Parathyroid adenoma (tissue), 2 donors: ENCODE measurements around the gene PGR.
"Not testable (repeated sequence)": the region's sequence is repeated elsewhere in the genome, so short reads cannot be mapped to it uniquely, and the experiment has no call there.

Experiments
- H2AFZ ChIP-seq: fragments of 300-600 bp; sonication (generic); one replicate; pipeline ENCODE4 v1.7.0; 2017; ENCODE audit warnings: antibody characterized with exemption, mild to moderate bottlenecking
- H3K27ac ChIP-seq: fragments of 300-600 bp; sonication (generic); one replicate; pipeline ENCODE4 v1.7.0; 2017
- H3K27me3 ChIP-seq: fragments of 300-600 bp; sonication (generic); one replicate; pipeline ENCODE4 v1.7.0; 2017; ENCODE audit warnings: low read length; ENCODE audit not compliant: control insufficient read depth, insufficient read depth
- H3K36me3 ChIP-seq: fragments of 300-600 bp; sonication (generic); one replicate; pipeline ENCODE4 v1.7.0; 2017; ENCODE audit warnings: low read length; ENCODE audit not compliant: control insufficient read depth, insufficient read depth
- H3K4me1 ChIP-seq: fragments of 300-600 bp; sonication (generic); one replicate; pipeline ENCODE4 v1.7.0; 2017; ENCODE audit warnings: control low read depth
- H3K4me2 ChIP-seq: fragments of 300-600 bp; sonication (generic); one replicate; pipeline ENCODE4 v1.7.0; 2017; ENCODE audit warnings: low read length
- H3K4me3 ChIP-seq: fragments of 300-600 bp; sonication (generic); one replicate; pipeline ENCODE4 v1.7.0; 2017; ENCODE audit warnings: low read depth, low read length
- H3K79me2 ChIP-seq: fragments of 300-600 bp; sonication (generic); one replicate; pipeline ENCODE4 v1.7.0; 2017; ENCODE audit warnings: control low read depth
- H3K9ac ChIP-seq: fragments of 300-600 bp; sonication (generic); one replicate; pipeline ENCODE4 v1.7.0; 2017; ENCODE audit warnings: mild to moderate bottlenecking
- H3K9me3 ChIP-seq: fragments of 300-600 bp; sonication (generic); one replicate; pipeline ENCODE4 v1.7.0; 2017; ENCODE audit warnings: low read length; ENCODE audit not compliant: control insufficient read depth
- TF ChIP-seq, protein P1 (sequence below): fragments of 300-600 bp; sonication (generic); IDR thresholded peaks from one replicate; pipeline ENCODE4 v1.7.0; 2017; ENCODE audit warnings: antibody characterized with exemption, mild to moderate bottlenecking
- donor health status: primary hyperparathyroidism.

PGR gene

DNA sequence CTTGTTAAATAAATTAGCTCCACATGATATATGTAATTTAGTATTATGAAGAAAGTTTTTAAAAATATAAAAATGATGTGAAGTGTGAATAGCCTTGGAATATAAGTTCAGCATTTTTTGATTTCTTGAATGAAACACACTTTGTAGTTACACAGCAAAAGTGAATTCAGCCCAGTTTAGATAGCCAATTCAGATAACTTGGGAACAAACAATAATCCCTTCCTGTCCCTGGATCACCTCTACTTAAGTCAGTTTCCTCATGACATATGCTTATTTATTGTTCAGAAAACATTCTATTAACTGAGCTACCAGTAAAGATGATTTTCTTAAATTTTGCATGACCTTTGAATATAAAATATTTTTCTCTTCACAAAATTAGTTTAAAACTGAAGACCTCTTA is 107.4 kb downstream of the PGR start:
- Histone ChIP-seq H3K9me3 (no peaks in the 10 kb centered on the region), H3K4me1 (no peaks in the 10 kb centered on the region), H3K36me3 (no peaks in the 10 kb centered on the region), H3K79me2 (no peaks in the 10 kb centered on the region), H3K4me3 (no peak overlapping the region), H3K27me3 (no peaks in the 10 kb centered on the region), H3K27ac (no peak overlapping the region), H3K9ac (no peak overlapping the region), H3K4me2 (no peak overlapping the region), H2AFZ (no peak overlapping the region)
- TF ChIP-seq, protein P1, sequence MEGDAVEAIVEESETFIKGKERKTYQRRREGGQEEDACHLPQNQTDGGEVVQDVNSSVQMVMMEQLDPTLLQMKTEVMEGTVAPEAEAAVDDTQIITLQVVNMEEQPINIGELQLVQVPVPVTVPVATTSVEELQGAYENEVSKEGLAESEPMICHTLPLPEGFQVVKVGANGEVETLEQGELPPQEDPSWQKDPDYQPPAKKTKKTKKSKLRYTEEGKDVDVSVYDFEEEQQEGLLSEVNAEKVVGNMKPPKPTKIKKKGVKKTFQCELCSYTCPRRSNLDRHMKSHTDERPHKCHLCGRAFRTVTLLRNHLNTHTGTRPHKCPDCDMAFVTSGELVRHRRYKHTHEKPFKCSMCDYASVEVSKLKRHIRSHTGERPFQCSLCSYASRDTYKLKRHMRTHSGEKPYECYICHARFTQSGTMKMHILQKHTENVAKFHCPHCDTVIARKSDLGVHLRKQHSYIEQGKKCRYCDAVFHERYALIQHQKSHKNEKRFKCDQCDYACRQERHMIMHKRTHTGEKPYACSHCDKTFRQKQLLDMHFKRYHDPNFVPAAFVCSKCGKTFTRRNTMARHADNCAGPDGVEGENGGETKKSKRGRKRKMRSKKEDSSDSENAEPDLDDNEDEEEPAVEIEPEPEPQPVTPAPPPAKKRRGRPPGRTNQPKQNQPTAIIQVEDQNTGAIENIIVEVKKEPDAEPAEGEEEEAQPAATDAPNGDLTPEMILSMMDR, result no peak

- Histone ChIP-seq H3K36me3 (no peaks in the 10 kb centered on the region), H2AFZ (no peak overlapping the region), H3K4me3 (no peak overlapping the region), H3K9me3 (no peaks in the 10 kb centered on the region), H3K27me3 (no peaks in the 10 kb centered on the region), H3K9ac (no peak overlapping the region), H3K27ac (no peak overlapping the region), H3K4me1 (no peaks in the 10 kb centered on the region), H3K79me2 (no peaks in the 10 kb centered on the region), H3K4me2 (no peak overlapping the region)
- TF ChIP-seq, protein P1, result no peak
Measured at GRCh38 chr11:101019870-101020269, 109.7 kb downstream of the PGR start.

- no peak overlapping the region for H3K9ac ChIP-seq
- no peaks in the 10 kb centered on the region for H3K4me1 ChIP-seq
- H3K27ac ChIP-seq, result no peak overlapping the region
- H2AFZ ChIP-seq, result no peak overlapping the region
- H3K4me3 ChIP-seq, result no peak overlapping the region
- no peak overlapping the region for H3K4me2 ChIP-seq
- H3K27me3 ChIP-seq, result no peaks in the 10 kb centered on the region
- no peaks in the 10 kb centered on the region for H3K36me3 ChIP-seq
- H3K9me3 ChIP-seq, result no peaks in the 10 kb centered on the region
- no peaks in the 10 kb centered on the region for H3K79me2 ChIP-seq
- TF ChIP-seq, protein P1, result no peak
Measured at GRCh38 chr11:101014600-101015285, 114.9 kb downstream of the PGR start.

DNA sequence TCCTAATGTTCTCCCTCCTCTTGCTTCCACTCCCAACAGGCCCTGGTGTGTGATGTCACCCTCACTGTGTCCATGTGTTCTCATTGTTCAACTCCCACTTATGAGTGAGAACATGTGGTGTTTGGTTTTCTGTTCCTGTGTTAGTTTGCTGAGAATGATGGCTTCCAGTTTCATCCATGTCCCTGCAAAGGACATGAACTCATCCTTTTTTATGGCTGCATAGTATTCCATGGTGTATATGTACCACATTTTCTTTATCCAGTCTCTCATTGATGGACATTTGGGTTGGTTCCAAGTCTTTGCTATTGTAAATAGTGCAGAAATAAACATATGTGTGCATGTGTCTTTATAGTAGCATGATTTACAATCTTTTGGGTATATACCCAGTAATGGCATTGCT is 115.9 kb downstream of the PGR start:
- not testable (repeated sequence) for H3K79me2 ChIP-seq

GRCh38 chr11:101011881-101012280 is 117.7 kb downstream of the PGR start:
- TF ChIP-seq, protein P1, result no peak

More for the DNA sequence above, 115.9 kb downstream of the PGR start:
- not testable (repeated sequence) for H3K9me3 ChIP-seq, H3K4me2 ChIP-seq, H3K27ac ChIP-seq, H3K4me3 ChIP-seq, H3K4me1 ChIP-seq, H2AFZ ChIP-seq, H3K36me3 ChIP-seq, H3K9ac ChIP-seq, H3K27me3 ChIP-seq

More at GRCh38 chr11:101011881-101012280, 117.7 kb downstream of the PGR start:
- Histone ChIP-seq H3K79me2 (no peaks in the 10 kb centered on the region), H3K27me3 (no peaks in the 10 kb centered on the region), H2AFZ (no peak overlapping the region), H3K4me1 (no peaks in the 10 kb centered on the region), H3K36me3 (no peaks in the 10 kb centered on the region), H3K9ac (no peak overlapping the region), H3K4me2 (no peak overlapping the region), H3K9me3 (no peaks in the 10 kb centered on the region), H3K27ac (no peak overlapping the region), H3K4me3 (no peak overlapping the region)
